ENCODE measurements around the gene COL1A1.

DNA sequence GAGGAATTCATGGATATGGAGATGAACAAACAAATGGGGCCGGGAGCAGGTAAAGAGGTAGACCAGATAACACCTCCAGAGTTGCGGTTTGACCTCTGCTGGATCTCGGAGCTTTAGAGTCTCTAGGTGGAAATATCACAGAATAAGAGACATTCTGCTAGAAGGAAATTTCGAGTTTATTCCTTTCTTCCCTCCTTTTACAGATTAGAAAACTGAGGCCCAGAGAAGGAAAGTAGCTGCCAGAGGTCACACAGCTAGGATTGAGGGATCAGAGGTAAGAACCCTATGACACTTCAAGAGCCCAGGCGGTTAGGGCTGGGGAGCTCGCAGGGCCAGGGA is 7.7 kb upstream of the COL1A1 start:
- no peak for TF ChIP-seq POLR2A (IDR thresholded peaks at IDR 0.05)
- TF ChIP-seq, protein P1, sequence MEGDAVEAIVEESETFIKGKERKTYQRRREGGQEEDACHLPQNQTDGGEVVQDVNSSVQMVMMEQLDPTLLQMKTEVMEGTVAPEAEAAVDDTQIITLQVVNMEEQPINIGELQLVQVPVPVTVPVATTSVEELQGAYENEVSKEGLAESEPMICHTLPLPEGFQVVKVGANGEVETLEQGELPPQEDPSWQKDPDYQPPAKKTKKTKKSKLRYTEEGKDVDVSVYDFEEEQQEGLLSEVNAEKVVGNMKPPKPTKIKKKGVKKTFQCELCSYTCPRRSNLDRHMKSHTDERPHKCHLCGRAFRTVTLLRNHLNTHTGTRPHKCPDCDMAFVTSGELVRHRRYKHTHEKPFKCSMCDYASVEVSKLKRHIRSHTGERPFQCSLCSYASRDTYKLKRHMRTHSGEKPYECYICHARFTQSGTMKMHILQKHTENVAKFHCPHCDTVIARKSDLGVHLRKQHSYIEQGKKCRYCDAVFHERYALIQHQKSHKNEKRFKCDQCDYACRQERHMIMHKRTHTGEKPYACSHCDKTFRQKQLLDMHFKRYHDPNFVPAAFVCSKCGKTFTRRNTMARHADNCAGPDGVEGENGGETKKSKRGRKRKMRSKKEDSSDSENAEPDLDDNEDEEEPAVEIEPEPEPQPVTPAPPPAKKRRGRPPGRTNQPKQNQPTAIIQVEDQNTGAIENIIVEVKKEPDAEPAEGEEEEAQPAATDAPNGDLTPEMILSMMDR (IDR thresholded peaks at IDR 0.05) = no peak
